ENCODE results near the gene PTPRG.

DNA sequence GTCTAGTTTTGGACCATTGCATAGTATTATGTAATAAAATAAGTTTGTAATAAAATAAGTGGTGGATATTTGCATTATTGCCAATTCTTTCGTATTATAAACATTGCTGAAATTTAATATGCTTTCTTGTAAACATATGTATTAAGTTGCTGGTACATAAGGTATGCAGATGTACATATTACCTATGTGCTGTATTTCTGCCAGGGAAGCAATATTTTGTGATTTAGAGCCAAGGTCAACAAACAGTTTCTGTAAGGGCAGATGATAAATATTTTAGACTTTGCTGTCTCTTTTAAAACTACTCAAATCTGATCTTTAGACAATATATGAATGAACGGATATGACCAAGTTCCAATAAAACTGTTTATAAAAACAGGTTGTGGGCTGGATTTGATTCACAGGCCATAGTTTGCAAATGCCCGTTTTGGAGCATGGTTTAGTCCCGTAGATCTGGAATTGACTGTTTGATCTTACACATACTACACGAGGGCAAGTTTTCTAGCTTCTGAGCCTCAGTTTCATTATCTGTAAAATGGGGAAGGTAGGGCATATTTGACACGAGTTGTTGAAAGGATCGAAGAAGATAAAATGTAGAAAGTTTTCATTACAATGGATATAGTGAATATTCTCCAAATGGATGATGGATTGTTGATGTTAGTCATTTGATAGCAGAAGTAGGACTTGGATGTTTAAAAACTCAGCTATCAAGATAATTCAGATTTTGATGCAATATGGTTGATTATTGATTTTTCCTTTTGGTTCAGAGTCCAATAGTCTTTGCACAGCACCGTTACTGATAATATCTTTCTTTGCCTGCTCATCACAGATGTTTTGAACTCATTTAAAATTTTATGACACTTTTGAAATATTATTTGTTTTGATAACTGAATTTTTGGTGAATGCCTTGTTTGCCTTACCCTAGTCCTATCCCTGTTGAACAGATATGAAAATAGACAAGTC is 417.4 kb downstream of the PTPRG start:
- TF ChIP-seq POLR2AphosphoS5 (IDR thresholded peaks at IDR 0.05; ENCODE audit: low read depth, low read length) (no peak), CTCF (IDR thresholded peaks at IDR 0.05) (no peak)
- TF ChIP-seq, protein P1, sequence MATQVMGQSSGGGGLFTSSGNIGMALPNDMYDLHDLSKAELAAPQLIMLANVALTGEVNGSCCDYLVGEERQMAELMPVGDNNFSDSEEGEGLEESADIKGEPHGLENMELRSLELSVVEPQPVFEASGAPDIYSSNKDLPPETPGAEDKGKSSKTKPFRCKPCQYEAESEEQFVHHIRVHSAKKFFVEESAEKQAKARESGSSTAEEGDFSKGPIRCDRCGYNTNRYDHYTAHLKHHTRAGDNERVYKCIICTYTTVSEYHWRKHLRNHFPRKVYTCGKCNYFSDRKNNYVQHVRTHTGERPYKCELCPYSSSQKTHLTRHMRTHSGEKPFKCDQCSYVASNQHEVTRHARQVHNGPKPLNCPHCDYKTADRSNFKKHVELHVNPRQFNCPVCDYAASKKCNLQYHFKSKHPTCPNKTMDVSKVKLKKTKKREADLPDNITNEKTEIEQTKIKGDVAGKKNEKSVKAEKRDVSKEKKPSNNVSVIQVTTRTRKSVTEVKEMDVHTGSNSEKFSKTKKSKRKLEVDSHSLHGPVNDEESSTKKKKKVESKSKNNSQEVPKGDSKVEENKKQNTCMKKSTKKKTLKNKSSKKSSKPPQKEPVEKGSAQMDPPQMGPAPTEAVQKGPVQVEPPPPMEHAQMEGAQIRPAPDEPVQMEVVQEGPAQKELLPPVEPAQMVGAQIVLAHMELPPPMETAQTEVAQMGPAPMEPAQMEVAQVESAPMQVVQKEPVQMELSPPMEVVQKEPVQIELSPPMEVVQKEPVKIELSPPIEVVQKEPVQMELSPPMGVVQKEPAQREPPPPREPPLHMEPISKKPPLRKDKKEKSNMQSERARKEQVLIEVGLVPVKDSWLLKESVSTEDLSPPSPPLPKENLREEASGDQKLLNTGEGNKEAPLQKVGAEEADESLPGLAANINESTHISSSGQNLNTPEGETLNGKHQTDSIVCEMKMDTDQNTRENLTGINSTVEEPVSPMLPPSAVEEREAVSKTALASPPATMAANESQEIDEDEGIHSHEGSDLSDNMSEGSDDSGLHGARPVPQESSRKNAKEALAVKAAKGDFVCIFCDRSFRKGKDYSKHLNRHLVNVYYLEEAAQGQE (IDR thresholded peaks at IDR 0.05; ENCODE audit: insufficient read depth in 1 of 2, low read depth in 2 of 2, low read length in 1 of 2) = no peak

Data from Panc1 (cell line).